K562 (cell line): ENCODE results near the gene TTLL11. TPM values are rescaled to one million over a fixed set of nuclear protein-coding genes. Genes with fewer than 3 reads are reported as not detected.

Source experiments
- ATAC-seq: fragments of 200-7000 bp; cut with Tn5 transposase; 3 replicates; pipeline ENCODE4 v1.9.1; 2020; ENCODE audit warnings: moderate library complexity
- BruUV-seq: library from RNA; stranded (reverse); fragments of 400-500 nt; replicated peaks from 2 replicates; lab custom pipeline; 2021; lab: Mats Ljungman, UMichigan
- CTCF ChIA-PET: fragments of 300-600 bp; formaldehyde crosslinking; extraction: SDS; loops from one replicate; lab custom pipeline; 2021; ENCODE audit warnings: low intra/inter-chr PET ratio; lab: Yijun Ruan, JAX
- POLR2A ChIA-PET: fragments of 300-600, 350-650 bp; sonication (Branson Sonifier 250); formaldehyde crosslinking; extraction: SDS; loops from one replicate; lab custom pipeline; 2021; ENCODE audit warnings: antibody characterized with exemption, inconsistent platforms; lab: Yijun Ruan, JAX
- DNase-seq, 4 experiments: peaks; one replicate each; pipeline versions ENCODE4 v3.0.0 to v3.0.0-alpha.2; 2011 to 2018; ENCODE audit warnings: low spot score in 3 of 4, mixed read lengths in 3 of 4; ENCODE audit errors: extremely low read depth in 1 of 4
- FAIRE-seq: peaks from 2 replicates; lab custom pipeline; 2011; peaks lifted over from hg19 to GRCh38; lab: Jason Lieb, UNC
- H2AFZ ChIP-seq: 2 replicates; pipeline ENCODE4 v1.6.0; 2011; ENCODE audit warnings: low read depth, low read length, control low read depth, inconsistent platforms
- H3K27ac ChIP-seq: fragments of 200-600 bp; 3 replicates; pipeline ENCODE4 v1.8.0; 2011; ENCODE audit warnings: low read depth, mild to moderate bottlenecking, control low read depth, inconsistent platforms, low read length, moderate library complexity, mixed read lengths; ENCODE audit errors: extremely low read depth
- H3K27me3 ChIP-seq, 2 experiments: fragments of 300-600 bp in 1 of 2; 2 replicates in 1 of 2; 3 replicates in 1 of 2; pipeline versions ENCODE4 v1.6.0 to v1.8.0; 2011; ENCODE audit warnings: inconsistent platforms in 2 of 2, low read length in 2 of 2, mild to moderate bottlenecking in 1 of 2, mixed read lengths in 1 of 2, moderate library complexity in 1 of 2; ENCODE audit not compliant: control insufficient read depth in 2 of 2, insufficient read depth in 2 of 2
- H3K36me3 ChIP-seq: fragments of 300-600 bp; 3 replicates; pipeline ENCODE4 v1.8.0; 2011; ENCODE audit warnings: mild to moderate bottlenecking, low read length, inconsistent platforms; ENCODE audit not compliant: control insufficient read depth, insufficient read depth
- H3K4me1 ChIP-seq, 2 experiments: fragments of 200-600 bp in 1 of 2; replicated peaks in 1 of 2; 2 replicates in 1 of 2; 3 replicates in 1 of 2; pipeline versions ENCODE4 v1.5.1 to v1.8.0; 2011; ENCODE audit warnings: inconsistent platforms in 2 of 2, low read length in 2 of 2, mild to moderate bottlenecking in 1 of 2, mixed read lengths in 1 of 2, moderate library complexity in 1 of 2; ENCODE audit not compliant: control insufficient read depth in 2 of 2, insufficient read depth in 2 of 2
- H3K4me2 ChIP-seq: 2 replicates; pipeline ENCODE4 v1.6.1; 2011; ENCODE audit warnings: low read length, control low read depth, inconsistent platforms, mixed read lengths; ENCODE audit not compliant: insufficient read depth
- H3K4me3 ChIP-seq: fragments of 200-600 bp; sonication (generic), shearing (Covaris generic); 2 replicates; pipeline ENCODE4 v1.5.1; 2016; ENCODE audit warnings: control low read depth, inconsistent platforms
- H3K79me2 ChIP-seq: fragments of 200-600 bp; 3 replicates; pipeline ENCODE4 v1.8.0; 2011; ENCODE audit warnings: low read length, inconsistent platforms; ENCODE audit not compliant: control insufficient read depth, insufficient read depth
- H3K9ac ChIP-seq, 2 experiments: 2 replicates each; pipeline versions ENCODE4 v1.6.0 to v1.6.1; 2011; ENCODE audit warnings: low read depth in 2 of 2, low read length in 2 of 2, control low read depth in 1 of 2, inconsistent platforms in 1 of 2, mild to moderate bottlenecking in 1 of 2, mixed read lengths in 1 of 2; ENCODE audit not compliant: insufficient read depth in 1 of 2
- H3K9me1 ChIP-seq: one replicate; pipeline ENCODE4 v1.6.0; 2011; ENCODE audit warnings: inconsistent platforms, mild to moderate bottlenecking, low read length, moderate library complexity; ENCODE audit not compliant: control insufficient read depth, insufficient read depth
- H3K9me3 ChIP-seq: replicated peaks from 2 replicates; pipeline ENCODE4 v1.5.1; 2011; ENCODE audit warnings: low read depth, low read length, inconsistent platforms; ENCODE audit not compliant: control insufficient read depth, insufficient read depth
- H4K20me1 ChIP-seq: replicated peaks from 2 replicates; pipeline ENCODE4 v1.6.1; 2011; ENCODE audit warnings: low read length, inconsistent platforms, mixed read lengths; ENCODE audit not compliant: control insufficient read depth, insufficient read depth
- CBFA2T3 ChIP-seq: fragments of 450-650 bp; IDR thresholded peaks from 2 replicates; pipeline ENCODE4 v1.6.1; 2017
- IRF2 ChIP-seq: sonication (generic); formaldehyde crosslinking; IDR thresholded peaks from 2 replicates; pipeline ENCODE4 v1.8.1; 2022; ENCODE audit warnings: mild to moderate bottlenecking, missing genetic modification reagents
- JUNB ChIP-seq: fragments of 450-650 bp; formaldehyde crosslinking; conservative IDR thresholded peaks from 2 replicates; pipeline ENCODE4 v1.4.0; 2020; ENCODE audit warnings: mild to moderate bottlenecking
- KLF16 ChIP-seq: IDR thresholded peaks from 2 replicates; pipeline ENCODE4 v1.6.1; 2016; ENCODE audit warnings: antibody characterized with exemption
- MAZ ChIP-seq, 2 experiments: fragments of 450-650 bp in 1 of 2; sonication (generic) in 1 of 2; formaldehyde crosslinking; IDR thresholded peaks in 1 of 2; conservative IDR thresholded peaks in 1 of 2; 2 replicates each; pipeline versions ENCODE4 v1.4.0 to v1.5.0; 2020; ENCODE audit warnings: mild to moderate bottlenecking in 1 of 2, missing genetic modification reagents in 1 of 2
- PRMT5 ChIP-seq: sonication (generic); formaldehyde crosslinking; IDR thresholded peaks from 2 replicates; pipeline ENCODE4 v1.5.0; 2020; ENCODE audit warnings: missing genetic modification reagents
- PTRF ChIP-seq: fragments of 450-650 bp; IDR thresholded peaks from 2 replicates; pipeline ENCODE4 v1.6.1; 2016; ENCODE audit warnings: mild to moderate bottlenecking, missing genetic modification characterization, missing compliant biosample characterization
- RBM39 ChIP-seq: fragments of 200-400 bp; formaldehyde crosslinking; optimal IDR thresholded peaks from 2 replicates; pipeline ENCODE3; 2018; ENCODE audit warnings: low read depth, low read length
- TAF1 ChIP-seq: IDR thresholded peaks from 2 replicates; pipeline ENCODE4 v1.6.1; 2011; ENCODE audit warnings: mild to moderate bottlenecking, low read length, moderate library complexity; ENCODE audit not compliant: insufficient read depth, control insufficient read depth, severe bottlenecking; ENCODE audit errors: extremely low read depth
- ZKSCAN8 ChIP-seq: fragments of 200-800 bp; sonication (Bioruptor generic); IDR thresholded peaks from 2 replicates; pipeline ENCODE4 v1.6.1; 2016; ENCODE audit warnings: missing genetic modification characterization, missing compliant biosample characterization
- ZNF764 ChIP-seq: fragments of 250-450 bp; sonication (Bioruptor Pico); IDR thresholded peaks from 2 replicates; pipeline ENCODE4 v1.4.0; 2020; ENCODE audit warnings: low read depth, mild to moderate bottlenecking, moderate library complexity
- ZZZ3 ChIP-seq: fragments of 450-650 bp; IDR thresholded peaks from 2 replicates; pipeline ENCODE4 v1.6.1; 2016; ENCODE audit warnings: antibody characterized with exemption, mild to moderate bottlenecking, moderate library complexity
- WGBS: fragments of 100-300 bp; shearing (Covaris generic); methylation state at CpG from one replicate; pipeline ENCODE4 v1.1.6; 2016; ENCODE audit warnings: low coverage, mixed read lengths; ENCODE audit not compliant: insufficient coverage; ENCODE audit errors: missing lambda C conversion rate; 5-methylcytosine and 5-hydroxymethylcytosine counted together
- in situ Hi-C: fragments of 300-500 bp; cut with MboI; formaldehyde crosslinking; loops from 4 replicates; pipeline ENCODE4 v1.15.0; 2018; ENCODE audit warnings: inconsistent platforms, mixed read lengths
- intact Hi-C: fragments of 100-400 bp; cut with micrococcal nuclease; formaldehyde crosslinking; loops from 2 replicates; pipeline ENCODE4 v1.14.2; 2022
- polyA plus RNA-seq, 8 experiments: library from polyadenylated mRNA; depleted of rRNA in 4 of 8; stranded (reverse) in 5 of 8; unstranded in 3 of 8; fragments of >200 nt; fragmentation: Nextera tagmentation in 2 of 8; fragmentation: Illumina TruSeq in 1 of 8; extraction: Ambion mirVana in 2 of 8; extraction: Trizol in 1 of 8; gene quantifications; 2 replicates each; pipeline versions ENCODE4 v1.2.1 to v1.2.3, GENCODE V29; 2011 to 2014; ENCODE audit warnings: inconsistent platforms in 1 of 8, missing spikeins in 1 of 8
- total RNA-seq, 7 experiments: library from RNA; depleted of rRNA in 6 of 7; stranded (reverse); fragments of >200 nt in 6 of 7; fragmentation: Illumina TruSeq in 2 of 7; extraction: Trizol in 2 of 7; gene quantifications; 2 replicates each; pipeline versions ENCODE4 v1.2.1 to v1.2.3, GENCODE V29; 2011 to 2021; ENCODE audit warnings: low replicate concordance in 1 of 7

Gene TTLL11
- total and polyA plus RNA-seq, 9 of the 15 experiments (the other 6 are each of a cell fraction or from before 2014, with no cell fraction given), result 0.83 to 4.4 (median 2.7) TPM

DNA sequence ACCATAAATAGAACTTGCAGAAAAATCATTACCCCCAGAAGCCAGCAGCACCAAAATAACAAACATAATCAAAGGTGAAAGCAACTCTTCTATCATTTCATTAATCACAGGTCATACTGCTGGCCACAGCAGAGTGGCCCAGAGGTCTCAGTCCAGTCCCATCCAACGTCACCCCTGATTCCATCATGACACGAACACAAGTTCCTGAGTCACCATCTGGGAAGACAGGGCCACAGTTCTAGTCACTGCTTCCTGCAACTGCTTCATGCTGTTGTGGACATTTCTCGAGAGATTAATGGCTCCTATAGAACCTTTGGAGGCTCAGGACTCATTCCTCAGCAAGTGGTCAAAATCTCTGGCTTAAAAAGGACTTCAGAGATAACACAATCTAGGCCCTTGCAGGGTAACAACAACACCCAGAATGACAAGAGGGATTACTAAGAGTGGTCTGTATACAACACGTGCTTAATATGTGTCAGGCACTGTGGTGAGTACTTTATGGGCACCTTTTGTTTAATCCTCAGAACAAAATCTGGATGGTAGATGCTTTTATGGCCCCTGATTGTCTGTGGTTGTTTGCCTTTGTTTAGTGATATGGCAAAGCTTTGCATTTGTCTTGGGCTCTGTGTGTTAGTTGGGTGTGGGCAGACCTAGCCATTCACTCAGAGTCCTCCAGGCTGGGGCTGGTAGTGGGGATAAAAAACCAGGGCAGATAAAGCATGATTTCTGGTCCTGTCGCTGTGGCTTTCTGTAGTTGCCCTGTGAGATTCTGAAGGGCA is 257.3 kb downstream of the TTLL11 start:
- Histone ChIP-seq H3K9ac (no peak overlapping the region), H2AFZ (no peak overlapping the region), H3K4me3 (no peak overlapping the region), H3K36me3 (no peaks in the 10 kb centered on the region), H3K9me1 (no peaks in the 10 kb centered on the region)
- CTCF ChIA-PET, result no interaction called here
- DNase-seq, result no peak
- TF ChIP-seq MAZ (CRISPR knock-in tag; conservative IDR thresholded peaks at IDR 0.05 in 1 of 2, IDR thresholded peaks at IDR 0.05 in 1 of 2) (no peak), ZNF764 (CRISPR knock-in tag) (no peak), TAF1 (no peak), RBM39 (no peak), ZZZ3 (no peak), JUNB (CRISPR knock-in tag) (no peak), IRF2 (CRISPR knock-in tag) (no peak), CBFA2T3 (0 out of 2 replicates have a peak, but pooled peaks have one; percentile 6), KLF16 (no peak), ZKSCAN8 (peak; percentile 94), PTRF (tag) (no peak), PRMT5 (no peak)
- TF ChIP-seq, all 486 proteins: peak for 2
- in situ Hi-C loops (no loop called here), intact Hi-C loops (no loop called here)
- FAIRE-seq (no peak), ATAC-seq (no peak)
- H4K20me1 ChIP-seq, result no peaks in the 10 kb centered on the region
- H3K27me3 ChIP-seq, result peaks cover 8 to 54% of the 10 kb centered on the region in 2 experiments
- no peaks in the 10 kb centered on the region for H3K79me2 ChIP-seq
- no peak overlapping the region for H3K27ac ChIP-seq
- no peak overlapping the region for H3K4me2 ChIP-seq
- no peaks in the 10 kb centered on the region for H3K4me1 ChIP-seq
- no TSS peak for BruUV-seq
- POLR2A ChIA-PET, result no interaction called here
- no peaks in the 10 kb centered on the region for H3K9me3 ChIP-seq
- 2% methylated on average over 5 of the region's 5 CpGs for WGBS
